KOPT-K1 (cell line): ENCODE results near the gene PDSS2.
"Not testable (repeated sequence)": the region's sequence is repeated elsewhere in the genome, so short reads cannot be mapped to it uniquely, and the experiment has no call there.

Source experiments
- H3K27ac ChIP-seq: fragments of 200-600 bp; sonication (generic); 2 replicates; pipeline ENCODE4 v1.5.1; 2016; ENCODE audit warnings: antibody characterized with exemption, mild to moderate bottlenecking, low read depth, low read length; ENCODE audit not compliant: poor library complexity, severe bottlenecking
- H3K36me3 ChIP-seq: fragments of 200-600 bp; sonication (generic); 2 replicates; pipeline ENCODE4 v1.5.1; 2017; ENCODE audit warnings: antibody characterized with exemption, mild to moderate bottlenecking, low read length, moderate library complexity; ENCODE audit not compliant: insufficient read depth
- H3K9me3 ChIP-seq: fragments of 200-600 bp; sonication (generic); 2 replicates; pipeline ENCODE4 v1.5.1; 2017; ENCODE audit warnings: antibody characterized with exemption, low read length, mild to moderate bottlenecking; ENCODE audit not compliant: insufficient read depth, poor library complexity, severe bottlenecking

Gene PDSS2

GRCh38 chr6:107209406-107210305 lies 249.7 kb downstream of the PDSS2 start:
- Histone ChIP-seq H3K9me3 (no peaks in the 10 kb centered on the region), H3K27ac (no peak overlapping the region), H3K36me3 (no peaks in the 10 kb centered on the region)

GRCh38 chr6:107207251-107207873 lies 252.0 kb downstream of the PDSS2 start:
- Histone ChIP-seq H3K27ac (no peak overlapping the region), H3K36me3 (no peaks in the 10 kb centered on the region), H3K9me3 (no peaks in the 10 kb centered on the region)

GRCh38 chr6:107205058-107205998 lies 254.0 kb downstream of the PDSS2 start:
- Histone ChIP-seq H3K27ac (no peak overlapping the region), H3K36me3 (no peaks in the 10 kb centered on the region), H3K9me3 (no peaks in the 10 kb centered on the region)

- no peaks in the 10 kb centered on the region for H3K9me3 ChIP-seq
- H3K36me3 ChIP-seq = no peaks in the 10 kb centered on the region
- H3K27ac ChIP-seq = no peak overlapping the region
Observed at GRCh38 chr6:107202876-107203468, 256.4 kb downstream of the PDSS2 start.

GRCh38 chr6:107198631-107199416 lies 260.5 kb downstream of the PDSS2 start:
- H3K36me3 ChIP-seq = no peaks in the 10 kb centered on the region
- no peaks in the 10 kb centered on the region for H3K9me3 ChIP-seq
- no peak overlapping the region for H3K27ac ChIP-seq

GRCh38 chr6:107196152-107196551 lies 263.2 kb downstream of the PDSS2 start:
- no peaks in the 10 kb centered on the region for H3K9me3 ChIP-seq
- no peak overlapping the region for H3K27ac ChIP-seq
- no peaks in the 10 kb centered on the region for H3K36me3 ChIP-seq

- not testable (repeated sequence) for H3K27ac ChIP-seq, H3K36me3 ChIP-seq, H3K9me3 ChIP-seq
Observed at GRCh38 chr6:107194723-107195122, 264.6 kb downstream of the PDSS2 start.

- Histone ChIP-seq H3K36me3 (no peaks in the 10 kb centered on the region), H3K9me3 (no peaks in the 10 kb centered on the region), H3K27ac (no peak overlapping the region)
Observed at GRCh38 chr6:107192830-107193229, 266.5 kb downstream of the PDSS2 start.

GRCh38 chr6:107187630-107188029 lies 271.7 kb downstream of the PDSS2 start:
- H3K36me3 ChIP-seq = no peaks in the 10 kb centered on the region
- H3K9me3 ChIP-seq = no peaks in the 10 kb centered on the region
- H3K27ac ChIP-seq = no peak overlapping the region

- Histone ChIP-seq H3K27ac (no peak overlapping the region), H3K36me3 (no peaks in the 10 kb centered on the region), H3K9me3 (no peaks in the 10 kb centered on the region)
Observed at GRCh38 chr6:107186047-107186446, 273.3 kb downstream of the PDSS2 start.

- no peaks in the 10 kb centered on the region for H3K36me3 ChIP-seq
- no peak overlapping the region for H3K27ac ChIP-seq
- H3K9me3 ChIP-seq = no peaks in the 10 kb centered on the region
Observed at GRCh38 chr6:107185391-107185970, 273.9 kb downstream of the PDSS2 start.

GRCh38 chr6:107184435-107184834 lies 274.9 kb downstream of the PDSS2 start:
- H3K36me3 ChIP-seq = no peaks in the 10 kb centered on the region
- no peak overlapping the region for H3K27ac ChIP-seq
- H3K9me3 ChIP-seq = no peaks in the 10 kb centered on the region

GRCh38 chr6:107180099-107180498 lies 279.3 kb downstream of the PDSS2 start:
- no peak overlapping the region for H3K27ac ChIP-seq
- H3K9me3 ChIP-seq = no peaks in the 10 kb centered on the region
- no peaks in the 10 kb centered on the region for H3K36me3 ChIP-seq

- Histone ChIP-seq H3K36me3 (no peaks in the 10 kb centered on the region), H3K27ac (no peak overlapping the region), H3K9me3 (no peaks in the 10 kb centered on the region)
Observed at GRCh38 chr6:107179004-107179403, 280.4 kb downstream of the PDSS2 start.
